ENCODE data around the gene TRIO.

DNA sequence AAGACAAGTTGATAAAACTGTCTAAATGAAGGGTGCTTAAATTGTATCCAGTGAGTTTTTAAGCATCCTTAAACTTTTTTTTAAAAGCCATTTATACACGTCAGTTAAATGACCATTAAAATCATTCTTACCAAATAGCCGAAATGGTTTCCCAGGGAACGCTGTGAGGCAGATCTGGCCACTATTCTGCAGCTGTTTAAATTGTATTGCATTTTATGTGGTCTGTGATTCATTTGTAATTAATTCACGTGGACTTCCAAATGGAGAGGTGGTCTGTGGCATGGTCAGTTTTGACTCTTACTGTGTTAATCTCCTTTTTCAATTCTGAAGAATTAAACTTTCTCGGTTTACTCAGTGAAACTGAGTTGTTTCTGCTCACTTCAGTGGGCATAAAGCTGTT is 324.7 kb downstream of the TRIO start:
- TF ChIP-seq ASH2L (IDR thresholded peaks at IDR 0.05; ENCODE audit: borderline replicate concordance, low read depth) (no peak), SP1 (IDR thresholded peaks at IDR 0.05; ENCODE audit: low read depth, low read length) (no peak), POLR2AphosphoS5 (IDR thresholded peaks at IDR 0.05; ENCODE audit: low read length) (no peak), CBX3 (IDR thresholded peaks at IDR 0.05; ENCODE audit: borderline replicate concordance, low read depth) (no peak), CREM (IDR thresholded peaks at IDR 0.05; ENCODE audit: low read depth) (no peak), ZNF217 (IDR thresholded peaks at IDR 0.05) (no peak), ZNF24 (IDR thresholded peaks at IDR 0.05) (no peak), PML (IDR thresholded peaks at IDR 0.05; ENCODE audit: low read length) (no peak), POLR2A (IDR thresholded peaks at IDR 0.05; ENCODE audit: low read depth, low read length) (no peak), CHD4 (IDR thresholded peaks at IDR 0.05) (no peak)
- TF ChIP-seq, protein P1, sequence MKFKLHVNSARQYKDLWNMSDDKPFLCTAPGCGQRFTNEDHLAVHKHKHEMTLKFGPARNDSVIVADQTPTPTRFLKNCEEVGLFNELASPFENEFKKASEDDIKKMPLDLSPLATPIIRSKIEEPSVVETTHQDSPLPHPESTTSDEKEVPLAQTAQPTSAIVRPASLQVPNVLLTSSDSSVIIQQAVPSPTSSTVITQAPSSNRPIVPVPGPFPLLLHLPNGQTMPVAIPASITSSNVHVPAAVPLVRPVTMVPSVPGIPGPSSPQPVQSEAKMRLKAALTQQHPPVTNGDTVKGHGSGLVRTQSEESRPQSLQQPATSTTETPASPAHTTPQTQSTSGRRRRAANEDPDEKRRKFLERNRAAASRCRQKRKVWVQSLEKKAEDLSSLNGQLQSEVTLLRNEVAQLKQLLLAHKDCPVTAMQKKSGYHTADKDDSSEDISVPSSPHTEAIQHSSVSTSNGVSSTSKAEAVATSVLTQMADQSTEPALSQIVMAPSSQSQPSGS (IDR thresholded peaks at IDR 0.05; ENCODE audit: low read length): no peak
- TF ChIP-seq, protein P2, sequence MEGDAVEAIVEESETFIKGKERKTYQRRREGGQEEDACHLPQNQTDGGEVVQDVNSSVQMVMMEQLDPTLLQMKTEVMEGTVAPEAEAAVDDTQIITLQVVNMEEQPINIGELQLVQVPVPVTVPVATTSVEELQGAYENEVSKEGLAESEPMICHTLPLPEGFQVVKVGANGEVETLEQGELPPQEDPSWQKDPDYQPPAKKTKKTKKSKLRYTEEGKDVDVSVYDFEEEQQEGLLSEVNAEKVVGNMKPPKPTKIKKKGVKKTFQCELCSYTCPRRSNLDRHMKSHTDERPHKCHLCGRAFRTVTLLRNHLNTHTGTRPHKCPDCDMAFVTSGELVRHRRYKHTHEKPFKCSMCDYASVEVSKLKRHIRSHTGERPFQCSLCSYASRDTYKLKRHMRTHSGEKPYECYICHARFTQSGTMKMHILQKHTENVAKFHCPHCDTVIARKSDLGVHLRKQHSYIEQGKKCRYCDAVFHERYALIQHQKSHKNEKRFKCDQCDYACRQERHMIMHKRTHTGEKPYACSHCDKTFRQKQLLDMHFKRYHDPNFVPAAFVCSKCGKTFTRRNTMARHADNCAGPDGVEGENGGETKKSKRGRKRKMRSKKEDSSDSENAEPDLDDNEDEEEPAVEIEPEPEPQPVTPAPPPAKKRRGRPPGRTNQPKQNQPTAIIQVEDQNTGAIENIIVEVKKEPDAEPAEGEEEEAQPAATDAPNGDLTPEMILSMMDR (IDR thresholded peaks at IDR 0.05 in 2 of 3, conservative IDR thresholded peaks at IDR 0.05 in 1 of 3; ENCODE audit: control insufficient read depth in 2 of 3, extremely low read depth in 1 of 3, insufficient read depth in 1 of 3, low read depth in 3 of 3, low read length in 3 of 3): no peak
- TF ChIP-seq, protein P3, sequence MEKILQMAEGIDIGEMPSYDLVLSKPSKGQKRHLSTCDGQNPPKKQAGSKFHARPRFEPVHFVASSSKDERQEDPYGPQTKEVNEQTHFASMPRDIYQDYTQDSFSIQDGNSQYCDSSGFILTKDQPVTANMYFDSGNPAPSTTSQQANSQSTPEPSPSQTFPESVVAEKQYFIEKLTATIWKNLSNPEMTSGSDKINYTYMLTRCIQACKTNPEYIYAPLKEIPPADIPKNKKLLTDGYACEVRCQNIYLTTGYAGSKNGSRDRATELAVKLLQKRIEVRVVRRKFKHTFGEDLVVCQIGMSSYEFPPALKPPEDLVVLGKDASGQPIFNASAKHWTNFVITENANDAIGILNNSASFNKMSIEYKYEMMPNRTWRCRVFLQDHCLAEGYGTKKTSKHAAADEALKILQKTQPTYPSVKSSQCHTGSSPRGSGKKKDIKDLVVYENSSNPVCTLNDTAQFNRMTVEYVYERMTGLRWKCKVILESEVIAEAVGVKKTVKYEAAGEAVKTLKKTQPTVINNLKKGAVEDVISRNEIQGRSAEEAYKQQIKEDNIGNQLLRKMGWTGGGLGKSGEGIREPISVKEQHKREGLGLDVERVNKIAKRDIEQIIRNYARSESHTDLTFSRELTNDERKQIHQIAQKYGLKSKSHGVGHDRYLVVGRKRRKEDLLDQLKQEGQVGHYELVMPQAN (conservative IDR thresholded peaks at IDR 0.05): no peak
